Fibroblast of villous mesenchyme (primary cell): ENCODE results near the gene IGF2BP3. TPM values are rescaled to one million over a fixed set of nuclear protein-coding genes. Genes with fewer than 3 reads are reported as not detected.

Source experiments
- DNase-seq: peaks from one replicate; pipeline ENCODE4 v3.0.0-alpha.2; 2010; ENCODE audit warnings: low read depth
- H3K4me3 ChIP-seq: 2 replicates; pipeline ENCODE4 v1.5.1; 2011; ENCODE audit warnings: low read depth, mild to moderate bottlenecking, low read length
- CTCF ChIP-seq: IDR thresholded peaks from 2 replicates; pipeline ENCODE4 v1.5.1; 2012; ENCODE audit warnings: low read depth, mild to moderate bottlenecking, low read length; ENCODE audit not compliant: insufficient read depth
- total RNA-seq: library from RNA; depleted of rRNA; stranded (reverse); fragments of >200 nt; gene quantifications from 2 replicates; pipeline ENCODE4 v1.2.3, GENCODE V29; 2012

IGF2BP3 gene
- total RNA-seq, 1 donor, result 9.1 TPM

- DNase-seq, result no peak
- TF ChIP-seq CTCF, result no peak
- H3K4me3 ChIP-seq, result no peak overlapping the region
Observed at GRCh38 chr7:23372611-23373010, 97.7 kb downstream of the IGF2BP3 start.

DNA sequence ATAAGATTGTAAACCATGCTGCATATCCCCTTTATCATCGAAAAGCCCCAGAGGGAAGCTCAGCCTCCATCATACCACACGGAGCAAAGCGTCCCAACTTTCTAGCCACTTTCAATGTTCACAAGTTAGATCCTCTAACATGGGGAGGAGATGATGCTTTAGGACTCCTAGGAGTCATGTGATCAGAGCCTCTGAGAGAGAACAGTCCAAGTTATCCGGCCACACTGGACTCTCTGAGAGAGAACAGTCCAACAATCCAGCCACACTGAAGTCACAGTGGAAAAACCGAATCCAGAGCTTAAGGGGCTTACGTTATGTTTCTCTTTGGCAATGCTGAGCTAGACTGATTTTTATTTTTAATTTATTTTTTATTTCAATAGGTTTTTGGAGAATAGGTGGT, 98.6 kb downstream of the IGF2BP3 start:
- TF ChIP-seq CTCF, result no peak
- no peak for DNase-seq
- no peak overlapping the region for H3K4me3 ChIP-seq

- no peak for TF ChIP-seq CTCF
- H3K4me3 ChIP-seq, result no peak overlapping the region
Observed at GRCh38 chr7:23369695-23370404, 100.4 kb downstream of the IGF2BP3 start.

DNA sequence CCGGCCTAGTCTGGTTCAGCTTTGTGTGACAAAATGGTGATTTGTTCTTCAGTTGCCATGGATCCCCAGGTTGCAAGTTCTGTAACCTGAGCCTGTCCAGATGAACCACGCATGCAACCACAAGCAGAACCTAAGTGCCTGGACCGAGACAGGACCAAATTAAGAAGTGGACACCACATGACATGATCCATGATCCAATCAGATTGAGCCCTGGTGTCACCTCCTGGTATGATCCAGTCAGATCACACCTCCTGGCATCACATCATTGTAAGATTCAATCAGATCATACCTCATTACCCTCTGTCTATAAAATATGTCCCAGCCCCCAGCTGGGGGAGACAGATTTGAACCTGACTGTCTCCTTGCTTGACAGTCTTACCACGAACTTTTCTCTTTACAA, 101.2 kb downstream of the IGF2BP3 start:
- H3K4me3 ChIP-seq, result no peak overlapping the region
- DNase-seq, result no peak
- TF ChIP-seq CTCF, result no peak

More at GRCh38 chr7:23369695-23370404, 100.4 kb downstream of the IGF2BP3 start:
- DNase-seq, result no peak

DNA sequence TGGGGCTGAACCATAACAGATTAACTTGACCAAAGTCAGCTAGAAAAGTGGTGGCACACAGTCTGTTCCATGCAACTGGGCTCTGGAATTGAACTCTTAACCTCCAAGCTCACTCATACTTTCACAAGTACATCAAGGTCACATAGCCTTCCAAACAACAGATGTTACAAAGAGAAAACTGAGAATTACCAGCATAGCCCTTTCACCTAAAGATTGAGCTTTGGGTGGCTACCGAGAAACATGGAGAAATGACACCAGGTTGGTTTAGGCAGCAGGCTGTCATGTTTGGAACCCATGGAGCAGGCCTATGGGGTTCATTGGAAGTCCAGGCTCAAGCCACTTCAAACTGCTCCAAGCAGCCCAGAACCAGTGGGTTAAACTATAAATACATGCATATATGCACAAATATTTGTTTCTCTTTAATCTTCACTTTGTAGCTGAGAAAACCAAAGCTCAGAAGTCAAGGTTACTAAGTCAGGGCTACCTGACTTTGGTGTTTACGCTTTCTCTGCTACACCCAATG, 112.1 kb downstream of the IGF2BP3 start:
- H3K4me3 ChIP-seq, result no peak overlapping the region
- DNase-seq, result no peak
- no peak for TF ChIP-seq CTCF

DNA sequence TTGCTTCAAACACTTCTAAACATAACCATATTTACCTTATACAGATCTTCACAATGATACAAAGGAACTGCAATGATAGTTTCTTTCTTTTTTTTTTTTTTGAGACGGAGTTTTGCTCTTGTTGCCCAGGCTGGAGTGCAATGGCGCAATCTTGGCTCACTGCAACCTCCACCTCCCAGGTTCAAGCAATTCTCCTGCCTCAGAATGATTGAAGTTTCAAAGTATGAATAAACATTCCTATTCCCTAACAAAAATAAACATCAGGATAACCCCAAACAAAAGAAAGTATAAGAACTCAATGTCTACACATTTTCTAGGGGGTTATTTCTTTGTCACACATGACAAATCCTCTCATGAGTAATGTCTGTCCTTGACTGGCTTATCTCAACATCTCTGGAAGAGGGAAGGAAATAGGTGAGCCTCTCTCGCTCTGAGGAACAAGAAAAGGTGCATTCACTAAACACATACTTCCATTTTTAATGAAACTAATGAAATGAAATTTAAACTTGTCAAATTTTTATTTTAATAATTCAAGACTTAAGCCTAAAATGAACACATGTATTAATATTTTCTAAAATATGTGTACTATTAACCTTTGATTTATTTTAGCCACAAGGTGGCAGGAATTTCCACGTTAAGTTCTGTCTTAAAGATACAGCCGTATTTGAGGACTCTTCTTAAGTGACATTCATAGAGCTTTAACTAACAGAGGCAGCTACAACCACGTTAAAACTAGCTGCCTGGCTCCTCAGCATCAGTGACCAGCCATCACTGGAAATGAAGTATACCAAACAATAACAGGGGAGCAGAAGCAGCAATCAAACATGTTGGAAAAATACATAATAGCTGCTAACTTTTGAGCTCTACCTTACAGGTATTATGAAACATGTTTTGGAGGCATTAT, 112.8 kb downstream of the IGF2BP3 start:
- no peak overlapping the region for H3K4me3 ChIP-seq
- peak; percentile 21 for TF ChIP-seq CTCF
- DNase-seq, result peak; percentile 51
